Epithelial cell of proximal tubule (primary cell): ENCODE measurements around the gene KIAA0930. TPM values are rescaled to one million over a fixed set of nuclear protein-coding genes. Genes with fewer than 3 reads are reported as not detected.

ENCODE experiments used
- DNase-seq: peaks from one replicate; pipeline ENCODE4 v3.0.0-alpha.2; 2011; ENCODE audit warnings: low read depth
- H3K4me3 ChIP-seq: 2 replicates; pipeline ENCODE4 v1.5.1; 2011; ENCODE audit warnings: low read depth, mild to moderate bottlenecking, low read length
- total RNA-seq: library from RNA; depleted of rRNA; stranded (reverse); fragments of >200 nt; gene quantifications from 2 replicates; pipeline ENCODE4 v1.2.3, GENCODE V29; 2015
- TF ChIP-seq, protein P1 (sequence below): conservative IDR thresholded peaks from 2 replicates; pipeline ENCODE4 v1.5.1; 2012; ENCODE audit warnings: low read depth, mild to moderate bottlenecking, low read length

Gene KIAA0930
- total RNA-seq = 33.2 and 40.2 TPM in 2 replicates

DNA sequence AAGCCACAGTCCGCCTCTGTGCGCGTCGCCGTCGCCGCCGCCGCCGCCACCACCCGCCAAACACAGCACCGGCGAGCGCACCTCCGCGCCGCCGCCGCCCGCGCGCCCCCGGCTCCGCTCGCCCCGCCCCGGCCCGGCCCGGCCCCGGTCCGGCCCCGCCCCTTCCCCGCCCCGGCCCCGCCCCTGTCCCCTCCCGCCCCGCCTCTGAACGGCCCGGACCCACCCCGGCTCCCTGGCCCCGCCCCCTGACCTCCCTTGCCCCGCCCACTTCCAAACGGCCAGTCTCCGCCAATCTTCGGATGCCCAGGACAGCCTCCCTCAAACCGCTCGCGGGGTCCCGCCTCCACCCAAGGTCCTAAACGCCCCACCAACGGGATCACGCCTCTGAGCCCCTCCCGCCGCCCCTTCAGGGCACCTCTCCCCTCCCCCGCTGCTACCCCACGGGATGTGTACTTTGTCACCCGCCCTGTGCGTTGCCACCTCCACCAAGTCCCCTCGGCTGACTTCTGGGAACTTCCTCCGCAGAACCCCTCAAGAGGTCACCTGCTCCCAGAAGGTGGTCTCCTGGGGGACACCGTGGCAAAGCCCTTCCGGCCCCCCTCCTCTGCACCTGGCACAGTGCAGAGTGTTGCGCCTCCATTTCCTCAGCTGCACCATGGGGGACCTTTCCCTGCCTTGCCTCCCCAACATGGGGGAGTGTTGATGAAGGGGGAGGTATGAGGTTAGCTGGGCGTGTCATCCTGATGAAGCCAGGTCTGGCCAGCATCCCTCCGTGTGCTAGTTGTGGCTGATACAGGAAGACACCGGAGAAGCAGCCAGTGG, at the start of gene KIAA0930:
KIAA0930 (minus strand) TSS at position 85 of the 822 bp plus-strand sequence. CDS start 191 bp downstream, outside the sequence.
- DNase-seq = no peak

DNA sequence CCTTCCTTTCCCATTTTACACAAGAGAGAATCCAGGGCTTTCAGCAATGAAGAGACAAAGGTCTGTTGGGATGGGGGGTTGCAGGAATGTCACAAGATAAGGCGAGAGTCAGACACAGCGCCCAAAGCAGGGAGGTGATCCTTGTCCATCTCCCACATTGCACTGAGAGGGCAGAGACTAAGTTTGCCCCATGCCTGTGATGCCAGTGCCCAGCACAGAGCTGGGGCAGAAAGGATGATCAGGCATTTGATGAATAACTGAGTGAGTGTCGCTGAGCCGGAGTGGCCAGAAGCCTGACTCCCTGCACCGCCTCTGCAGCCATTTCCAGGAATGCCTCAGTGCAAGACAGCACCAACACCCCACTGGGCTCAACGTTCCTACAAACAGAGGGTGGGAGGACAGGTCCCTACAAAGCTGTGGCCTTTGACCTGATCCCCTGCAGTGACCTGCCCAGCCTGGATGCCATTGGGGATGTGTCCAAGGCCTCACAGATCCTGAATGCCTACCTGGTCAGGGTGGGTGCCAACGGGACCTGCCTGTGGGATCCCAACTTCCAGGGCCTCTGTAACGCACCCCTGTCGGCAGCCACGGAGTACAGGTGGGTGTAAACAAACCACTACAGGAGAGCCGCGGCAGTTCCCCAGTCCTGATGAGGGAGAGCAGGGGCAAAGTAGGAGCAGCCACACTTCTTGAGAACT, 46.3 kb upstream of the KIAA0930 start:
- H3K4me3 ChIP-seq = no peak overlapping the region
- DNase-seq = no peak
- TF ChIP-seq, protein P1, sequence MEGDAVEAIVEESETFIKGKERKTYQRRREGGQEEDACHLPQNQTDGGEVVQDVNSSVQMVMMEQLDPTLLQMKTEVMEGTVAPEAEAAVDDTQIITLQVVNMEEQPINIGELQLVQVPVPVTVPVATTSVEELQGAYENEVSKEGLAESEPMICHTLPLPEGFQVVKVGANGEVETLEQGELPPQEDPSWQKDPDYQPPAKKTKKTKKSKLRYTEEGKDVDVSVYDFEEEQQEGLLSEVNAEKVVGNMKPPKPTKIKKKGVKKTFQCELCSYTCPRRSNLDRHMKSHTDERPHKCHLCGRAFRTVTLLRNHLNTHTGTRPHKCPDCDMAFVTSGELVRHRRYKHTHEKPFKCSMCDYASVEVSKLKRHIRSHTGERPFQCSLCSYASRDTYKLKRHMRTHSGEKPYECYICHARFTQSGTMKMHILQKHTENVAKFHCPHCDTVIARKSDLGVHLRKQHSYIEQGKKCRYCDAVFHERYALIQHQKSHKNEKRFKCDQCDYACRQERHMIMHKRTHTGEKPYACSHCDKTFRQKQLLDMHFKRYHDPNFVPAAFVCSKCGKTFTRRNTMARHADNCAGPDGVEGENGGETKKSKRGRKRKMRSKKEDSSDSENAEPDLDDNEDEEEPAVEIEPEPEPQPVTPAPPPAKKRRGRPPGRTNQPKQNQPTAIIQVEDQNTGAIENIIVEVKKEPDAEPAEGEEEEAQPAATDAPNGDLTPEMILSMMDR = no peak

More for the DNA sequence above, at the start of gene KIAA0930:
- peak within 1 kb of the TSS; percentile 71 for H3K4me3 ChIP-seq
- TF ChIP-seq, protein P1 = no peak

DNA sequence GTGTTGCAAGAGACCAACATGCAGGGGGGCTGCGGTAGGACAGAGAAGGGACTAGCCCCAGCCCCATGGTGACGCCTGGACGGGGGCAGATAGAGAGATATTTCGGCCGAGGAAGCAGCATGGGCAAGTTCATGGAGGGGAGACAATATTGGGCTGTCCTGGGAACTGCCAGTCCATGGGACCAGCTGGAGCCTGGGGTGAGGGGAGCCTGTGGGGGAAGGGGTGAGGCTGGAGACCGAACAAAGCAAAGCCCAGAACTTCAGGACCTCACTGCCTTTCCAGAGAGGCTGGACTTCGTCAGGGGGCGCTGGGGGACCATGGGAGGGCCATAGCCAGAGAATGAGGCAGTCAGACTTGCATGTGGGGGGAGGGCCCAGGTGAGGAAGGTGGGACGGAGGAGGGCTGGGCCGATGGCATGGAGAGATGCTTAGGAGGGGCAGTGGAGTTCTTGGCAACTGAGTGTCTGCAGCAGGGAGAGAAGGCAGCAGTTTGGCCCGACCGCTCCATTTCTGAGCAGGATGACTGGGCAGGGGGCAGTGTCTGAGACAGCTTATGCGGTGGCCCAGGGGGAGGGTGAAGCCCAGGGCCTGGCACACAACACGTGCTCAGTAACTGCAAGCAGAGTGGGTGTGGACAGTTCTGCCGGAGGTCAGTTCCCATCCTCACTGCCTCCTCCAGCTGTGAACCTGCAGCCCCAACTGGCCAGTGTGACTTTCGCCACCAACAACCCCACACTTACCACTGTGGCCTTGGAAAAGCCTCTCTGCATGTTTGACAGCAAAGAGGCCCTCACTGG, 44.8 kb upstream of the KIAA0930 start:
- no peak overlapping the region for H3K4me3 ChIP-seq
- no peak for DNase-seq
- TF ChIP-seq, protein P1 = no peak

DNA sequence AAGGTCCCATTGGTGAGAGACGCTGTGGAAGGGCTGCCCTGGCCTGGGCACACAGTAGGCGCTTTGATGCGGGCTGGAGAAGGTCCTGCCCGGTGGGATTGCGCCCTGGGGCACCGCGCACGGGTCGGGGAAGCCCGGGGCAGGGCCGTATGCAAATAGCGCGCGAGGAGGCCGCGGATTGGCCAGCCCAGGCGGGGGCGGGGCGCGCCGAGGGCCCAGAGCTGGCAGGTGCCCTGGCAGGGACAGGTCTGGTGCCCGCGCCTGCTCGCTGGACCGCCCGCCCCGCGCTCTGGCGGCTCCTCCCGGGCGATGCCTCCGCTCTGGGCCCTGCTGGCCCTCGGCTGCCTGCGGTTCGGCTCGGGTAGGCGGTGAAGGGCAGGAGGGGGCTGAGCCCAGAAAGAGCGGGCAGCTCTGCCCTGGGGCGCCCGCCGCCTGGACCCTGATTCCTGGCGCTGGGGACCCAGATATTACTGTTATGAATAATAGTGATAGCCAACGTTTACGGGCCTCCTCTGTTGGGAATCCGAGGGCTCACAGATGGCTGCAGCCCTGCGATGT, 44.1 kb upstream of the KIAA0930 start, which contains the start of gene UPK3A:
UPK3A (plus strand) TSS at position 245 of the 558 bp plus-strand sequence; CDS start at position 310, 65 bp downstream.
- TF ChIP-seq, protein P1 = no peak
- peak within 1 kb of the TSS; percentile 1 for H3K4me3 ChIP-seq
- DNase-seq = no peak

GRCh38 chr22:45281010-45281409, 40.3 kb upstream of the KIAA0930 start:
- TF ChIP-seq, protein P1 = no peak
- no peak for DNase-seq
- no peak overlapping the region for H3K4me3 ChIP-seq

DNA sequence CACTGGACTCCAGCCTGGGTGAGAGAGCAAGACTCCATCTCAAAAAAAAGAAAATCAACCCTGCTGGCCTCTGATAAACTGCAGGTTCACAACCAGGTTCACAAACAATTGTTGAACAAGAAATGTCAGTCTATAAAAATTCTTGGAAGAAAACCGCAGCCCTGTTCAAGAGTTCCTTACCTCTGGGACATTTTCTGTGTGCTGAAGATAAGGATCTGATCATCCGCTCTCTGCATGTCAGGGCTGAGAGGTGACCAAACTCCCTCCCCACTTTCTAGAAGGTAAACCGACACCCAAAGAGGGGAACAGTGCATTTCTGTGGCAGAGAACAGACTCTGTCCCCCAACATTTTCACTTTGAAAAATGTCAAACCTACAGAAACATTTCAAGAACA, 39.9 kb upstream of the KIAA0930 start:
- H3K4me3 ChIP-seq = no peak overlapping the region
- TF ChIP-seq, protein P1 = no peak
- no peak for DNase-seq
